Measurements from ENCODE around the gene TSPAN33. TPM values are rescaled to one million over a fixed set of nuclear protein-coding genes. Genes with fewer than 3 reads are reported as not detected.
"Not testable (repeated sequence)": the region's sequence is repeated elsewhere in the genome, so short reads cannot be mapped to it uniquely, and the experiment has no call there.

Gene TSPAN33
- total and polyA plus RNA-seq, 2 experiments from 2014 or later, result 0.76 TPM; not detected in 1

DNA sequence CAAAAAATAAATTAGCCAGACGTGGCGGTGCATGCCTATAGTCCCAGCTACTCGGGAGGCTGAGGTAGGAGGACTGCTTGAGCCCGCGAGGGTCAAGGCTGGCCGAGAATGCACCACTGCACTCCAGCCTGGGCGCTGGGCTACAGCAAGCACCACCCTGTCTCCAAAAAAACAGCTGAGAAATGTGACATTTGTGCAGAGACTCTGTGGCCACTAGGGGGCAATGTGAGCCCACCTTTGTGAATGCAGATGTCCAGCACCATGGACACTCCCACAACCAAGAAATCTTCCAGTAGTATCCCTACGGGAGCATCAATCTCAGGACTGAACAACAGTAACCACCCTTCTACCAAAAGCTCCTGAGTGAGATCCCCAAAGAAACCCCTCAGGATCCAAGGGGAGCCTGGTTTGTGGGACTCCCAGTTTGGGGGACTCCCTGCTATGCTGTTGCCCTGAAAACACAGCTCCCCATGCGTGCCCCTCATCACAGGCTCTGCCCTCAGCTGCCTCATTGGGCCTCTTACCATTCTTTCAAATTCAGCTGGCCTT is 74.1 kb downstream of the TSPAN33 start:
- no peak overlapping the region for H3K9ac ChIP-seq
- no peaks in the 10 kb centered on the region for H3K9me2 ChIP-seq (ENCODE audit: insufficient read depth)
- no peaks in the 10 kb centered on the region for H3K4me1 ChIP-seq (ENCODE audit: insufficient read depth)
- H4K20me1 ChIP-seq (ENCODE audit: insufficient read depth), result no peaks in the 10 kb centered on the region
- H3K27ac ChIP-seq, result no peak overlapping the region
- no peak overlapping the region for H2AFZ ChIP-seq
- in situ Hi-C loops (cut with MboI), result loop anchor here (25.0 kb wide), 1 partner anchor 419 kb away; no protein-coding TSS in a partner anchor
- no peaks in the 10 kb centered on the region for H3K9me3 ChIP-seq (ENCODE audit: low read depth)
- H3K27me3 ChIP-seq (replicated peaks; ENCODE audit: insufficient read depth), result no peaks in the 10 kb centered on the region
- no peaks in the 10 kb centered on the region for H3K79me2 ChIP-seq (ENCODE audit: insufficient read depth)
- no peaks in the 10 kb centered on the region for H3K36me3 ChIP-seq (ENCODE audit: low read depth)
- H3F3A ChIP-seq (ENCODE audit: insufficient read depth), result no peaks in the 10 kb centered on the region
- WGBS, 2 experiments (ENCODE audit: low coverage in 1 of 2, low lambda C conversion rate in 2 of 2, missing lambda C conversion rate in 2 of 2), result 16 to 17% methylated on average over 9 of the region's 9 CpGs
- peak; percentile 87 for DNase-seq
- no peak for TF ChIP-seq EZH2 (IDR thresholded peaks at IDR 0.05; ENCODE audit: insufficient read depth, poor library complexity, severe bottlenecking)
- TF ChIP-seq EZH2phosphoT487 (IDR thresholded peaks at IDR 0.05; ENCODE audit: insufficient read depth, low read depth), result no peak
- H3K4me3 ChIP-seq, result no peak overlapping the region
- no peak overlapping the region for H3K4me2 ChIP-seq (ENCODE audit: unreplicated experiment)

DNA sequence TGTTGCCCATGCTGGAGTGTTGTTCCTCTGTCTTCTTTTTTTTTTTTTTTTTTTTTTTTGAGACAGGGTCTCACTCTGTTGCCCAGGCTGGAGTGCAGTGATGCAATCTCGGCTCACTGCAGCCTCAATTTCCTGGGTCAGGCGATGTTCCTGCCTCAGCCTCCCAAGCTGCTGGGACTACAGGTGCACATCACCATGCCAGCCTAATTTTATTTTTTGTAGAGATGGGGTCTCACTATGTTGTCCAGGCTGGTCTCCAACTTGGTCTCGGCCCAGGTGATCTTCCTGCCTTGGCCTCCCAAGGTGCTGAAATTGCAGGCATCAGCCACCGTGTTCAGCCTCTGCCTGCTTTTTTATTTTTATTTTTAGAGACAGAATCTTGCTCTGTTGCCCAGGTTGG is 74.7 kb downstream of the TSPAN33 start:
- not testable (repeated sequence) for H2AFZ ChIP-seq; H3K79me2 ChIP-seq (ENCODE audit: insufficient read depth); H3K4me2 ChIP-seq (ENCODE audit: unreplicated experiment); H3K27ac ChIP-seq; H3K9me2 ChIP-seq (ENCODE audit: insufficient read depth); H3K9ac ChIP-seq; H4K20me1 ChIP-seq (ENCODE audit: insufficient read depth); H3K4me3 ChIP-seq; H3K9me3 ChIP-seq (ENCODE audit: low read depth); H3K4me1 ChIP-seq (ENCODE audit: insufficient read depth); DNase-seq; H3F3A ChIP-seq (ENCODE audit: insufficient read depth); H3K36me3 ChIP-seq (ENCODE audit: low read depth); H3K27me3 ChIP-seq (replicated peaks; ENCODE audit: insufficient read depth)
- WGBS, 2 experiments (ENCODE audit: low coverage in 1 of 2, low lambda C conversion rate in 2 of 2, missing lambda C conversion rate in 2 of 2), result 69 to 75% methylated on average over 4 of the region's 4 CpGs
- in situ Hi-C loops (cut with MboI), result loop anchor here (25.0 kb wide), 1 partner anchor 418 kb away; no protein-coding TSS in a partner anchor

Small RNA genes within 50 kb of the gene (small RNA-seq; reads per million reads assigned to genes)
- not detected for gene RNY1P11 (ENCODE audit: low read depth, low replicate concordance)

Other genes with a start within 250 kb of the TSPAN33 start
- not detected in 2 replicates for gene KCP, start 234.0 kb upstream of the TSPAN33 start, total RNA-seq (2014; rRNA removed; shearing (Covaris generic))
- gene KCP, start 234.0 kb upstream of the TSPAN33 start, polyA plus RNA-seq (2016; fragmentation: Nextera tagmentation; extraction: Ambion mirVana), result 0.10 TPM in 2 replicates
- gene IRF5, start 206.8 kb upstream of the TSPAN33 start, total RNA-seq (2014; rRNA removed; shearing (Covaris generic)), result under 0.01 and 1.6 TPM in 2 replicates
- 0.14 and 0.16 TPM in 2 replicates for gene IRF5, start 206.8 kb upstream of the TSPAN33 start, polyA plus RNA-seq (2016; fragmentation: Nextera tagmentation; extraction: Ambion mirVana)
- gene TNPO3, start 89.6 kb upstream of the TSPAN33 start, total RNA-seq (2014; rRNA removed; shearing (Covaris generic)), result 41.9 and 47.2 TPM in 2 replicates
- 31.6 and 34.2 TPM in 2 replicates for gene TNPO3, start 89.6 kb upstream of the TSPAN33 start, polyA plus RNA-seq (2016; fragmentation: Nextera tagmentation; extraction: Ambion mirVana)
- 14.7 and 16.3 TPM in 2 replicates for gene SMO, start 43.9 kb downstream of the TSPAN33 start, total RNA-seq (2014; rRNA removed; shearing (Covaris generic))
- gene SMO, start 43.9 kb downstream of the TSPAN33 start, polyA plus RNA-seq (2016; fragmentation: Nextera tagmentation; extraction: Ambion mirVana), result 2.3 and 2.5 TPM in 2 replicates
- gene AHCYL2, start 80.3 kb downstream of the TSPAN33 start, total RNA-seq (2014; rRNA removed; shearing (Covaris generic)), result 8.9 and 9.5 TPM in 2 replicates
- gene AHCYL2, start 80.3 kb downstream of the TSPAN33 start, polyA plus RNA-seq (2016; fragmentation: Nextera tagmentation; extraction: Ambion mirVana), result 1.9 and 2.3 TPM in 2 replicates

Measured in GM23248 (cell line).